C4-2B (cell line): ENCODE measurements around the gene MCF2L2.

ENCODE experiments used
- H3K27ac ChIP-seq: fragments of 450-650 bp; 2 replicates; pipeline ENCODE4 v1.5.1; 2017
- CTCF ChIP-seq: fragments of 450-650 bp; conservative IDR thresholded peaks from 2 replicates; pipeline ENCODE4 v1.5.1; 2017; ENCODE audit warnings: mild to moderate bottlenecking
- ZFX ChIP-seq: fragments of 450-650 bp; IDR thresholded peaks from 2 replicates; pipeline ENCODE4 v1.6.1; 2017

The MCF2L2 gene

GRCh38 chr3:183381673-183382072, 46.7 kb downstream of the MCF2L2 start:
- TF ChIP-seq CTCF, result no peak
- TF ChIP-seq ZFX, result no peak
- no peak overlapping the region for H3K27ac ChIP-seq

- no peak for TF ChIP-seq ZFX
- no peak for TF ChIP-seq CTCF
These were observed 47.2 kb downstream of the MCF2L2 start for GRCh38 chr3:183381179-183381578.

DNA sequence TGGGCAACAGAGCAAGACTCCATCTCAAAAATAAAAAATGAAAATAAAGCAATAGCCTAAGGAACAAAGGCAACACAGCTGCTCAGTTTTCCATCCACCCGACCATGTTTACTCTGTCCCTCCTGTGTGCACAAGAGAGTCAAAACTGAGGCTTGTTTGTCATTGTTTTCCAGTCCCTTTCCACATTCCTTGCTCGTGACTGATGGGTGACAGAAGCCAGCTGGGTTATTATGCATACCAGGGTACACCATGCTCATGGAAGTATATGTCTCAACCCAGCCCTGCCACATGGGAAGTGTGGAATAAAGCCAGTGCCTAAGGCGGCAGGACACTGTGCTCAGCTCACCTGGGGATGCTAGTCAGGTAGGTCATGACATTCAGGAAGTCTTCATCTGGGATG, 49.5 kb downstream of the MCF2L2 start:
- H3K27ac ChIP-seq, result no peak overlapping the region
- no peak for TF ChIP-seq CTCF

More at GRCh38 chr3:183381179-183381578, 47.2 kb downstream of the MCF2L2 start:
- H3K27ac ChIP-seq, result no peak overlapping the region

- H3K27ac ChIP-seq, result no peak overlapping the region
These were observed 49.9 kb downstream of the MCF2L2 start for GRCh38 chr3:183378545-183378944.

GRCh38 chr3:183378008-183378407, 50.4 kb downstream of the MCF2L2 start:
- TF ChIP-seq ZFX (no peak), CTCF (no peak)
- no peak overlapping the region for H3K27ac ChIP-seq

More at GRCh38 chr3:183378545-183378944, 49.9 kb downstream of the MCF2L2 start:
- no peak for TF ChIP-seq CTCF
- no peak for TF ChIP-seq ZFX

GRCh38 chr3:183377307-183377959, 51.0 kb downstream of the MCF2L2 start:
- H3K27ac ChIP-seq, result no peak overlapping the region
- TF ChIP-seq ZFX, result no peak
- TF ChIP-seq CTCF, result no peak

DNA sequence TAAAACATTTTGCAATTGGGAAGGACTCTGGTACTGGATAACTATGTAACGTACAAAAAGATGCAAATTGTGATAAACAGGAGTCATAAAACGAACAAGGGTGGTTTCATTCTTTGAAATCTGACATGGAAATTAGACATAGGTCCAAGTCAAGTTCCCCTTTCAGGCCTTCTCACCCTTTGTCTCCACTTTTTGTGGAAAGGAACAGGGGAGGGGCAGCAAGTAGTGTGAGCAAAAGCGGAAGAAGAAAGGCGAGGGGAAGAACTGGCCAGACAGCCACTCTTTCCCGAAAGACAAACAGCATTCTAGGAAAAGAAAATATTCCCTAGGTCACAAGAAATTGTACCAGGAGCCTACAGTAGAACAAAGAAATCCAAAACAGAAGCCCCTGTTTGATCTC, 52.6 kb downstream of the MCF2L2 start:
- no peak for TF ChIP-seq CTCF
- TF ChIP-seq ZFX, result no peak
- no peak overlapping the region for H3K27ac ChIP-seq
